GM18951 (cell line): ENCODE results near the gene AP1G1.
"Not testable (repeated sequence)": the region's sequence is repeated elsewhere in the genome, so short reads cannot be mapped to it uniquely, and the experiment has no call there.

Source experiments
- POLR2A ChIP-seq: IDR thresholded peaks from 4 replicates; pipeline ENCODE4 v1.6.1; 2011; ENCODE audit warnings: mild to moderate bottlenecking; ENCODE audit not compliant: insufficient read length, insufficient read depth; ENCODE audit errors: extremely low read depth
- in situ Hi-C: fragments of 300-500 bp; cut with MboI; formaldehyde crosslinking; loops from one replicate; pipeline ENCODE4 v1.12.0; 2022; ENCODE audit warnings: low sequenced_read_pairs, mixed read lengths, inconsistent platforms; ENCODE audit not compliant: unreplicated experiment

Gene AP1G1

GRCh38 chr16:71687861-71688260 lies 120.8 kb downstream of the AP1G1 start:
- no peak for TF ChIP-seq POLR2A
- in situ Hi-C loops = no loop called here

GRCh38 chr16:71684280-71684679 lies 124.4 kb downstream of the AP1G1 start:
- in situ Hi-C loops = not testable (repeated sequence)

- in situ Hi-C loops = no loop called here
- no peak for TF ChIP-seq POLR2A
Observed at GRCh38 chr16:71681360-71681759, 127.3 kb downstream of the AP1G1 start.
